ENCODE results near the gene ENO1.

ENO1 gene

DNA sequence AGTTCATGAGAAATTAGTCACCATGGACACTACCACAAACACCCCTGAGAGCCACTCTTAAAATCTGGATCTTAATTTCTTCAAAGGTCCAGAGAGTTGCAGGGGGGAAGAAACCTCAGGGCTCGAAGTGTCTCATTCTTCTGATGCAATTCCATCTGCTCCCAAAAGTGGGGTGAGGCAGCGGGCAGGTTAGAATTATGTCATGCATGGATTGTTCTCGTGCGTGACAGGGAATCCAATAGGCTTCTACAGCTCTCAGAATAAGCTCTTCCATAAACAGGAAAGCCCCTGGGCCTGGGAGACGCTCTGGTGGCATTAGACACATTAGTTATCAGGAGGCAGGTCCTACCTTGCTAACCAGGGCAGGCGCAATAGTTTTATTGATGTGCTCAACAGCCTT, 8.4 kb downstream of the ENO1 start:
- TF ChIP-seq EZH2 (IDR thresholded peaks at IDR 0.05; ENCODE audit: borderline replicate concordance, low read length) (no peak), CTCF (IDR thresholded peaks at IDR 0.05; ENCODE audit: low read length) (no peak)
- Histone ChIP-seq H3K4me2 (ENCODE audit: low read length) (no peak overlapping the region), H3K9me2 (ENCODE audit: low read depth, low read length) (no peaks in the 10 kb centered on the region), H3F3A (ENCODE audit: insufficient read depth, low read length) (no peaks in the 10 kb centered on the region; the same call in 1 of the 2 replicates), H3K9me3 (ENCODE audit: low read length) (no peaks in the 10 kb centered on the region), H3K27ac (ENCODE audit: low read depth, low read length, poor library complexity, severe bottlenecking) (no peak overlapping the region), H3K27me3 (ENCODE audit: insufficient read depth, low read length) (no peaks in the 10 kb centered on the region), H3K4me3 (ENCODE audit: low read depth, low read length, poor library complexity, severe bottlenecking) (no peak overlapping the region), H3K79me2 (ENCODE audit: insufficient read depth, low read length) (peaks cover 19% of the 10 kb centered on the region), H3K36me3 (ENCODE audit: insufficient read depth, low read length) (peaks cover 99% of the 10 kb centered on the region), H3K4me1 (ENCODE audit: insufficient read depth, low read length, severe bottlenecking) (peaks cover 21% of the 10 kb centered on the region), H4K20me1 (ENCODE audit: insufficient read depth, low read length) (peaks cover 4% of the 10 kb centered on the region; the same call in 1 of the 2 replicates), H3K9ac (ENCODE audit: low read length) (no peak overlapping the region), H2AFZ (ENCODE audit: low read length) (no peak overlapping the region)

GRCh38 chr1:8867878-8868567, 10.5 kb downstream of the ENO1 start:
- H3F3A ChIP-seq (ENCODE audit: insufficient read depth, low read length): peaks cover 10% of the 10 kb centered on the region
- peaks cover 2% of the 10 kb centered on the region for H3K4me1 ChIP-seq (ENCODE audit: insufficient read depth, low read length, severe bottlenecking)
- H3K9me2 ChIP-seq (ENCODE audit: low read depth, low read length): no peaks in the 10 kb centered on the region
- H3K36me3 ChIP-seq (ENCODE audit: insufficient read depth, low read length): peaks cover 99% of the 10 kb centered on the region
- 0 out of 2 replicates have a peak, but pooled peaks cover 3% of the 10 kb centered on the region for H3K79me2 ChIP-seq (ENCODE audit: insufficient read depth, low read length)
- peaks cover 3% of the 10 kb centered on the region; the same call in 1 of the 2 replicates for H4K20me1 ChIP-seq (ENCODE audit: insufficient read depth, low read length)
- TF ChIP-seq CTCF (IDR thresholded peaks at IDR 0.05; ENCODE audit: low read length): no peak
- no peak overlapping the region for H3K9ac ChIP-seq (ENCODE audit: low read length)
- H3K9me3 ChIP-seq (ENCODE audit: low read length): no peaks in the 10 kb centered on the region
- H3K4me2 ChIP-seq (ENCODE audit: low read length): no peak overlapping the region
- no peak overlapping the region for H2AFZ ChIP-seq (ENCODE audit: low read length)
- H3K27ac ChIP-seq (ENCODE audit: low read depth, low read length, poor library complexity, severe bottlenecking): no peak overlapping the region
- no peak overlapping the region for H3K4me3 ChIP-seq (ENCODE audit: low read depth, low read length, poor library complexity, severe bottlenecking)
- no peaks in the 10 kb centered on the region for H3K27me3 ChIP-seq (ENCODE audit: insufficient read depth, low read length)

DNA sequence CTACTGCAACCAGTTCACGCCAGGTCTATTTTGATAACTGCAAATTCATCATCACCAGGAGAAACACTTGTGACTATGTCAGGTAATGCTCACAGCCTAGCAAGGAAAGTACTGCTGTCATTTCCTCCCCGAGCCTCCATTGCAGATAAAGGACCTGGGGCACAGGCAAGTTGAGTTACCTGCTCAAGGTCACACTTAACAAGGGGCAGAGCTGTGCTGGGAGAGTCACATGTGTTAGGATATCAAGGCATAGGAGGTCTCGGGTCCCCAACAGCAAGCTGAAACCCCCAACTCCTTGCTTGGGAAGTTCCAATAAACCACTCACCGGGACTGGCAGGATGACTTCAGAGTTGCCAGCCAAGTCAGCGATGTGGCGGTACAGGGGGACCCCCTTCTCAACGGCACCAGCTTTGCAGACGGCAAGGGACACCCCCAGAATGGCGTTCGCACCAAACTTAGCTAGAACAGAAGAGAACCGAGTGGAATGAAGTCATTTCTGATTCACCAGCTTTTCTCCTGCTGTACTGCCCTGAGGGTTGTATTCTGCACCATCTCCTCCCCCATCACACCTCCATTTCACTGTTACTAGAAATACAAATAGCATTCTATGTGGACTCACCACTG, 11.6 kb downstream of the ENO1 start:
- no peak overlapping the region for H3K27ac ChIP-seq (ENCODE audit: low read depth, low read length, poor library complexity, severe bottlenecking)
- H3K4me2 ChIP-seq (ENCODE audit: low read length): no peak overlapping the region
- H4K20me1 ChIP-seq (ENCODE audit: insufficient read depth, low read length): no peaks in the 10 kb centered on the region
- no peaks in the 10 kb centered on the region for H3K4me1 ChIP-seq (ENCODE audit: insufficient read depth, low read length, severe bottlenecking)
- H3K36me3 ChIP-seq (ENCODE audit: insufficient read depth, low read length): peaks cover 99% of the 10 kb centered on the region
- H3K9ac ChIP-seq (ENCODE audit: low read length): no peak overlapping the region
- H2AFZ ChIP-seq (ENCODE audit: low read length): no peak overlapping the region
- TF ChIP-seq EZH2 (IDR thresholded peaks at IDR 0.05; ENCODE audit: borderline replicate concordance, low read length): no peak
- no peak for TF ChIP-seq CTCF (IDR thresholded peaks at IDR 0.05; ENCODE audit: low read length)
- H3F3A ChIP-seq (ENCODE audit: insufficient read depth, low read length): peaks cover 14% of the 10 kb centered on the region
- H3K9me2 ChIP-seq (ENCODE audit: low read depth, low read length): no peaks in the 10 kb centered on the region
- no peak overlapping the region for H3K4me3 ChIP-seq (ENCODE audit: low read depth, low read length, poor library complexity, severe bottlenecking)
- no peaks in the 10 kb centered on the region for H3K27me3 ChIP-seq (ENCODE audit: insufficient read depth, low read length)
- no peaks in the 10 kb centered on the region for H3K9me3 ChIP-seq (ENCODE audit: low read length)
- H3K79me2 ChIP-seq (ENCODE audit: insufficient read depth, low read length): no peaks in the 10 kb centered on the region

Data from OCI-LY1 (cell line).